HG02763 (cell line): ENCODE measurements around the gene ZNF205.
"Not testable (repeated sequence)": the region's sequence is repeated elsewhere in the genome, so short reads cannot be mapped to it uniquely, and the experiment has no call there.

Source experiments
- ATAC-seq: cut with Tn5 transposase; IDR thresholded peaks from one replicate; pipeline ENCODE4 v1.9.1; 2021; ENCODE audit warnings: mild to moderate bottlenecking, moderate library complexity; ENCODE audit not compliant: unreplicated experiment

The ZNF205 gene

GRCh38 chr16:3129137-3130131 is 17.0 kb downstream of the ZNF205 start:
- ATAC-seq = peak; percentile 45

GRCh38 chr16:3131755-3132377 is 19.5 kb downstream of the ZNF205 start:
- ATAC-seq = no peak

- no peak for ATAC-seq
These were observed 21.5 kb downstream of the ZNF205 start for GRCh38 chr16:3133844-3134243.

GRCh38 chr16:3134338-3135125 is 22.1 kb downstream of the ZNF205 start, which contains the start of gene ZNF213:
Gene ZNF213 (plus strand): TSS chr16:3135029. CDS start chr16:3137281, 2,252 bp downstream.
- peak; percentile 94 for ATAC-seq

- ATAC-seq = no peak
These were observed 22.8 kb downstream of the ZNF205 start for GRCh38 chr16:3135126-3135715.

- ATAC-seq = no peak
These were observed 24.9 kb downstream of the ZNF205 start for GRCh38 chr16:3137267-3137666.

- no peak for ATAC-seq
These were observed 26.0 kb downstream of the ZNF205 start for GRCh38 chr16:3138342-3138741.

GRCh38 chr16:3138823-3139426 is 26.5 kb downstream of the ZNF205 start:
- no peak for ATAC-seq

- not testable (repeated sequence) for ATAC-seq
These were observed 27.2 kb downstream of the ZNF205 start for GRCh38 chr16:3139561-3139960.

GRCh38 chr16:3140603-3141427 is 28.4 kb downstream of the ZNF205 start:
- no peak for ATAC-seq

- ATAC-seq = no peak
These were observed 29.5 kb downstream of the ZNF205 start for GRCh38 chr16:3141781-3142311.

- no peak for ATAC-seq
These were observed 29.9 kb downstream of the ZNF205 start for GRCh38 chr16:3142327-3142726.

GRCh38 chr16:3142770-3143169 is 30.4 kb downstream of the ZNF205 start:
- ATAC-seq = no peak

- ATAC-seq = no peak
These were observed 30.8 kb downstream of the ZNF205 start for GRCh38 chr16:3143189-3143588.

GRCh38 chr16:3143598-3144320 is 31.4 kb downstream of the ZNF205 start:
- ATAC-seq = no peak

- no peak for ATAC-seq
These were observed 32.1 kb downstream of the ZNF205 start for GRCh38 chr16:3144321-3144983.

- no peak for ATAC-seq
These were observed 32.8 kb downstream of the ZNF205 start for GRCh38 chr16:3145151-3145550.

- ATAC-seq = no peak
These were observed 33.3 kb downstream of the ZNF205 start for GRCh38 chr16:3145660-3146059.
